HG03280 (cell line): ENCODE measurements around the gene WWTR1.

Experiments
- ATAC-seq: cut with Tn5 transposase; IDR thresholded peaks from one replicate; pipeline ENCODE4 v1.9.1; 2021; ENCODE audit warnings: mild to moderate bottlenecking, moderate library complexity; ENCODE audit not compliant: unreplicated experiment

Gene WWTR1

GRCh38 chr3:149541091-149541491, 116.7 kb downstream of the WWTR1 start:
- no peak for ATAC-seq

- no peak for ATAC-seq
Measured at GRCh38 chr3:149538371-149538770, 119.5 kb downstream of the WWTR1 start.

- no peak for ATAC-seq
Measured at GRCh38 chr3:149536429-149536828, 121.4 kb downstream of the WWTR1 start.

DNA sequence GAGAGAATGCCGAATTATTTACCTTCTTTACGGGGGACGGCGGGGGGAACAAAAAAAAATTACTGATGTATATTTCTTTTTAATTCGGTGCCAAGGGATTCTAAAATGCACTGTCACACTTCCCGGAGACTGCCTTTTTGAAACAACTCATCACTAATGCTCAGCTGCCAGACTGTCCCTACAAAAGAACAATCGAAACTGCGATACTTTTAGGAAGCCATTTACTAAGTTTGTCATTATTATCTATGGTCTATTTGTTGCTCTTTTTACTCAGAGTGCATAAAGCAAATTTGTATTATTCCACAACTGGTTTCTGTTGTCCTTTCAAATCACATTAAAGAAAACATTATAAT, 122.5 kb downstream of the WWTR1 start:
- no peak for ATAC-seq

- no peak for ATAC-seq
Measured at GRCh38 chr3:149534671-149535332, 123.0 kb downstream of the WWTR1 start.

DNA sequence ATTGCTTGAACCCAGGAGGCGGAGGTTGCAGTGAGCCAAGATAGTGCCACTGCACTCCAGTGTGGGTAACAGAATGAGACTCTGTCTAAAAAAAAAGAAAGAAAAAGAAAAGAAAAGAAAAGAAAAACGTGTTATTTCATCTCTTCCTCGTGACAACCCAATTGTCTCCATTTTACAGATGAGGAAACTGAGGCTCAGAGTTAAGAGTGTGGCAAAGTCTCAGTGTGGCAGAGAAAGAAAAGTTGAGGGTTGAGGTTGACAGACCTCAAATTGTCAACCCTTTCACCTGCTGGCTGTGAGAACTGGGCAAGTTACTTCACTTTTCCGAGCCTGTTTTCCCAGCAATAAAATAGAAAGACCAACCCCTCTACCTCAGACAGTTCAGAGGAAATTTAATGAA, 123.7 kb downstream of the WWTR1 start:
- ATAC-seq = no peak

GRCh38 chr3:149532489-149533180, 125.2 kb downstream of the WWTR1 start:
- ATAC-seq = peak; percentile 44

DNA sequence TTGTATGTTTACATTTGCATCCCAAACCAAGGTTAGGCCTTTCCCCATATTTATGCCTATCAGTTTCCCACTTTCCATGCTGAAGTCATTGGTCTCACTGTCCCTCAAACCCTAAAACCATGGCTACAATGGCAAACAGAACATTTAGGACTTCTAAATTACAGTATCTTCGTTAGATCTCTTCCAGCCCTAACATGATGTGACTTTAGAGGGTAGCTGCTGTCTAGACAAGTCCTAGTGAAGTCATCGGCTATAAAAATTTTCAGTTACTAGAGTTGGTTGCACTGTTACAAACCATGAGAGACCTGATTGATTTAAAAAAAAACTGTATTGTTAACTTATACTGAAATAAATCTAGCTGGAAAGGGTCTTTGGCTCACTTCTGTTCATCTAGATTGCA, 128.7 kb downstream of the WWTR1 start:
- ATAC-seq = no peak

- no peak for ATAC-seq
Measured at GRCh38 chr3:149528340-149528650, 129.5 kb downstream of the WWTR1 start.

- no peak for ATAC-seq
Measured at GRCh38 chr3:149527531-149528339, 130.1 kb downstream of the WWTR1 start.

DNA sequence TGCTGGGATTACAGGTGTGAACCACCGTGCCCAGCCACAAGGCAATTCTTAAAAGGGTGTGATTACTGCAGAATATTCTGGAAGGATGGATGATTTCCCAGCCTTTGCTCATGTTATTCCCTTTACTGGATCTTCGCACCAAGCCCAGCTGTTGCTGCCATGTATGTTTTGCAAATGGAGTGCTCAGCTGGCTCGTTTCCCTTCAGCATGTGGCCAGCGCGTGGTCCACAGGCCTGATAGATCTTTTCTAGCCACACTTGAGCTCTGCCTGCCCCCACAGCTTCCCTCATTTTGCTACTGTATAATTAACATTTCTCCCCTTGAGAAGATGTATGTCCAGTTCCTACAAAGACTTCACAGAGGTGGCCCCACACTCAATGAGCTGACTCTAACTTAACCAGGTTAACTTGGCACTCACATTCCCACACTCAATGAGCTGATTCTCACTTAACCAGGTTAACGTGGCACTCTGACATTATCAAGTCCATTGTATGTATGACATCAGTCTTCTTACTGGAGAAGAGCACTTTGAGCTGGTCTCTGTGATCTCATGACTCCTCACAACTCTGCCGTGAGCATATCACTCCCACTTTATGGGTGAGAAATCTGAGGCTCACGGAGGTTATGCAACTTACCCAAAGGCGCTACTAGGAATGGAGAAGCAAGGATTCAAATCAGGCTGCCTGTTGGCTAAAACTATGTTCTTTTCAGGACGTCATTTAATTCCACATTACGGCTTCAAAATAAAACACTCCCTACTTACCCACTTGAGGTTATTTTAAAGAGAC, 134.1 kb downstream of the WWTR1 start:
- no peak for ATAC-seq

GRCh38 chr3:149519912-149520311, 137.9 kb downstream of the WWTR1 start:
- ATAC-seq = no peak

DNA sequence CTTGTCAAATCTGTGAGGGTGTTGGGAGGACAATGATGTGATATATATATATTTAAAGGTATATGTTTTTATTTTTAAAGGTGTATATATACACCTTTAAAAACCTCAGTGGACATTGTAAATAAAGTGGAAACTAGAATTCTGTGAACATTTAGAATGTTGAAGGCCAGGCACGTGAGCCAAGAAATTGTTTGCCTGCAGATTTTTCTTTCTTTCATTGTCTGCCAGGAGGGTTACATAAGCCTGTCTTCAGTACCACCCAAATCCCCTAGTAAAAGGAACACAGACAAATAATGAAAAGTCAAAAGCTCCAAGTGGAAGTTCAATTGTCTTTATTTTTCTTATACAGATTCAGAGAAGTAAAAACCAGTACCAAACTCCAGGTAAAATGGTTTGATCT, 140.9 kb downstream of the WWTR1 start:
- ATAC-seq = no peak

DNA sequence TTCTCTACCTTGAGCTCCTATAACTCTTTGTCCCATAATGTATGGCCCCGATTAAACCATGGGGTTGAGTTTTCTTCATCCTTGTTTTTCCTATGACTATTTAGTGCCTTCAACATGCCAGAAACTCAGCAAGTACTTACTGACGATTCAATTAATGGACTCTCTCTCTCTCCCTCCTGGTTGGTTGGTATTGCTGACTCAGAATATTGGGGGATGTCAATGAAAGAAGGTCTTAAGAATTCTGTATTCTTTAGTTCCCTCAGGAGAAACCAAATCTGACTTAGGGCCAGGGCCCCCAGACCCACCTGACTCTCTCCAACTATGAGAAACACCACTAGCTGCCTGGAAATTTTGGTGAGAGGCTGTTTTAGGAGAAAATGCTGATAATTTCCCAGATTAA, 142.6 kb downstream of the WWTR1 start:
- ATAC-seq = no peak

GRCh38 chr3:149514471-149514870, 143.4 kb downstream of the WWTR1 start:
- ATAC-seq = no peak

GRCh38 chr3:149512073-149512782, 145.6 kb downstream of the WWTR1 start:
- peak; percentile 84 for ATAC-seq

- ATAC-seq = no peak
Measured at GRCh38 chr3:149511040-149511626, 146.7 kb downstream of the WWTR1 start.

DNA sequence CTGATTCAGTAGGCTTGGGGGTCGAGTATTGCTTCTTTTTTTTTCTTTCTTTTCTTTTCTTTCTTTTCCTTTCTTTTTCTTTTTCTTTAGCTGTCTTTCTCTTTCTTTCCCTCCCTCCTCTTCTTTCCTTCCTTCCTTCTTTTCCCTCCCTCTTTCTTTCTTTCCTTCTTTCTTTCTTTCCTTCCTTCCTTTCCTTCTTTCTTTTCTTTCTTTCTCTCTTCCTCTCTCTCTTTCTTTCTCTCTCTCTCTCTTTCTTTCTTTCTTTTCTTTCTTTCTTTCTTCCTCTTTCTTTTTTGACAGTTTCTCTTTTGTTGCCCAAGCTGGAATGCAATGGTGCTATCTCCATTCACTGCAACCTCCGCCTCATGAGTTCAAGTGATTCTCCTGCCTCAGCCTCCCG, 147.3 kb downstream of the WWTR1 start:
- no peak for ATAC-seq

DNA sequence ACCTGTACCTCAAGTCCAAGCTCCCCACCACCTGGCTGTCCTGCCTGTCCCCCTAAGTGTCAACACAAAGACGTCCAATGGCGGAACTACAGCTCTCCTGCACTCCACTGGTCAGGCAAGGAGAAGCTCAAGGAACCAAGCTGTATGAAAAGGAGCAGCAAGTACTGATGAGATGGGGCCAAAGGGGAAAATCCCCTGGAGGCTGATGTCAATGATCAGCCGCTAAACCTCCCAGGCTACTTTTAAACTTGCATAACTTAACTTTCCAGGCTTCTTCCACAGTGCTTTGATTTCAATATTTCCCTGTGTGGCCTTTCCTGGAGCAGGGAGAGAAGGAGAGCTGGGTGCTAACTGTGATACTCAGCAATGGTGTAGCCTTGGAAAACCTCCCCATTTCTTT, 148.3 kb downstream of the WWTR1 start:
- ATAC-seq = no peak
